MG63 (cell line): Measurements from ENCODE around the gene NR5A2. TPM values are rescaled to one million over a fixed set of nuclear protein-coding genes. Genes with fewer than 3 reads are reported as not detected.

Experiments
- DNase-seq: peaks from one replicate; pipeline ENCODE4 v3.0.0-alpha.2; 2020
- H3K27me3 ChIP-seq: fragments of 250-450 bp; sonication (Bioruptor Pico); 2 replicates; pipeline ENCODE4 v1.5.1; 2020; ENCODE audit warnings: mild to moderate bottlenecking, moderate library complexity
- H3K36me3 ChIP-seq: fragments of 250-450 bp; sonication (Bioruptor Pico); 2 replicates; pipeline ENCODE4 v1.5.1; 2020; ENCODE audit warnings: mild to moderate bottlenecking, moderate library complexity
- H3K4me3 ChIP-seq: fragments of 250-450 bp; sonication (Bioruptor Pico); 2 replicates; pipeline ENCODE4 v1.5.1; 2020; ENCODE audit warnings: mild to moderate bottlenecking, moderate library complexity
- H3K9me3 ChIP-seq: fragments of 250-450 bp; sonication (Bioruptor Pico); 2 replicates; pipeline ENCODE4 v1.5.1; 2020; ENCODE audit warnings: mild to moderate bottlenecking, moderate library complexity
- total RNA-seq: library from RNA; depleted of rRNA; stranded (reverse); fragments of >200 nt; shearing (Covaris generic); gene quantifications from 2 replicates; pipeline ENCODE4 v1.2.3, GENCODE V29; 2014; ENCODE audit warnings: low replicate concordance

NR5A2 gene
- total RNA-seq, 1 experiment from 2014 or later, result not detected

- DNase-seq, result no peak
- no peaks in the 10 kb centered on the region for H3K36me3 ChIP-seq
- no peak overlapping the region for H3K4me3 ChIP-seq
- H3K27me3 ChIP-seq, result no peaks in the 10 kb centered on the region
- no peaks in the 10 kb centered on the region for H3K9me3 ChIP-seq
Observed at GRCh38 chr1:200082329-200082728, 54.8 kb downstream of the NR5A2 start.

- no peak for DNase-seq
- Histone ChIP-seq H3K4me3 (no peak overlapping the region), H3K27me3 (no peaks in the 10 kb centered on the region; the same call in 1 of the 2 replicates), H3K36me3 (no peaks in the 10 kb centered on the region), H3K9me3 (peaks cover 2% of the 10 kb centered on the region; the same call in 1 of the 2 replicates)
Observed at GRCh38 chr1:200090252-200091159, 63.0 kb downstream of the NR5A2 start.

- no peak for DNase-seq
- Histone ChIP-seq H3K27me3 (no peaks in the 10 kb centered on the region; the same call in 1 of the 2 replicates), H3K36me3 (no peaks in the 10 kb centered on the region), H3K9me3 (peaks cover 2% of the 10 kb centered on the region; the same call in 1 of the 2 replicates), H3K4me3 (no peak overlapping the region)
Observed at GRCh38 chr1:200095057-200095577, 67.6 kb downstream of the NR5A2 start.

GRCh38 chr1:200096774-200097173 lies 69.3 kb downstream of the NR5A2 start:
- DNase-seq, result no peak
- no peaks in the 10 kb centered on the region for H3K27me3 ChIP-seq
- no peak overlapping the region for H3K4me3 ChIP-seq
- no peaks in the 10 kb centered on the region for H3K9me3 ChIP-seq
- H3K36me3 ChIP-seq, result no peaks in the 10 kb centered on the region

GRCh38 chr1:200099040-200099439 lies 71.5 kb downstream of the NR5A2 start:
- Histone ChIP-seq H3K9me3 (no peaks in the 10 kb centered on the region), H3K36me3 (no peaks in the 10 kb centered on the region)
- DNase-seq, result peak; percentile 60

GRCh38 chr1:200103966-200104583 lies 76.6 kb downstream of the NR5A2 start:
- Histone ChIP-seq H3K4me3 (no peak overlapping the region), H3K9me3 (no peaks in the 10 kb centered on the region), H3K36me3 (no peaks in the 10 kb centered on the region), H3K27me3 (no peaks in the 10 kb centered on the region)
- no peak for DNase-seq

More at GRCh38 chr1:200099040-200099439, 71.5 kb downstream of the NR5A2 start:
- no peaks in the 10 kb centered on the region for H3K27me3 ChIP-seq
- H3K4me3 ChIP-seq, result no peak overlapping the region

- DNase-seq, result no peak
- H3K27me3 ChIP-seq, result no peaks in the 10 kb centered on the region
- H3K36me3 ChIP-seq, result no peaks in the 10 kb centered on the region
- no peaks in the 10 kb centered on the region for H3K9me3 ChIP-seq
- H3K4me3 ChIP-seq, result no peak overlapping the region
Observed at GRCh38 chr1:200107004-200107470, 79.5 kb downstream of the NR5A2 start.

- Histone ChIP-seq H3K9me3 (no peaks in the 10 kb centered on the region), H3K27me3 (no peaks in the 10 kb centered on the region), H3K36me3 (no peaks in the 10 kb centered on the region), H3K4me3 (no peak overlapping the region)
- DNase-seq, result no peak
Observed at GRCh38 chr1:200108659-200109058, 81.1 kb downstream of the NR5A2 start.

- H3K4me3 ChIP-seq, result no peak overlapping the region
- H3K27me3 ChIP-seq, result no peaks in the 10 kb centered on the region
- no peaks in the 10 kb centered on the region for H3K36me3 ChIP-seq
- no peaks in the 10 kb centered on the region for H3K9me3 ChIP-seq
- DNase-seq, result no peak
Observed at GRCh38 chr1:200112290-200112689, 84.8 kb downstream of the NR5A2 start.

GRCh38 chr1:200115532-200115931 lies 88.0 kb downstream of the NR5A2 start:
- H3K4me3 ChIP-seq, result no peak overlapping the region
- no peaks in the 10 kb centered on the region for H3K27me3 ChIP-seq
- no peaks in the 10 kb centered on the region for H3K9me3 ChIP-seq
- DNase-seq, result no peak
- H3K36me3 ChIP-seq, result no peaks in the 10 kb centered on the region

- Histone ChIP-seq H3K4me3 (no peak overlapping the region), H3K9me3 (no peaks in the 10 kb centered on the region), H3K27me3 (no peaks in the 10 kb centered on the region), H3K36me3 (no peaks in the 10 kb centered on the region)
- DNase-seq, result no peak
Observed at GRCh38 chr1:200116324-200116723, 88.8 kb downstream of the NR5A2 start.

- no peak for DNase-seq
- H3K27me3 ChIP-seq, result no peaks in the 10 kb centered on the region
- H3K36me3 ChIP-seq, result no peaks in the 10 kb centered on the region
- H3K4me3 ChIP-seq, result no peak overlapping the region
- H3K9me3 ChIP-seq, result no peaks in the 10 kb centered on the region
Observed at GRCh38 chr1:200118779-200119505, 91.4 kb downstream of the NR5A2 start.

- no peak for DNase-seq
- Histone ChIP-seq H3K4me3 (no peak overlapping the region), H3K27me3 (no peaks in the 10 kb centered on the region), H3K9me3 (no peaks in the 10 kb centered on the region), H3K36me3 (no peaks in the 10 kb centered on the region)
Observed at GRCh38 chr1:200121421-200121820, 93.9 kb downstream of the NR5A2 start.

GRCh38 chr1:200124309-200124708 lies 96.8 kb downstream of the NR5A2 start:
- Histone ChIP-seq H3K4me3 (no peak overlapping the region), H3K36me3 (no peaks in the 10 kb centered on the region), H3K27me3 (no peaks in the 10 kb centered on the region), H3K9me3 (no peaks in the 10 kb centered on the region)
- DNase-seq, result no peak

GRCh38 chr1:200128081-200128480 lies 100.6 kb downstream of the NR5A2 start:
- H3K27me3 ChIP-seq, result no peaks in the 10 kb centered on the region
- H3K4me3 ChIP-seq, result no peak overlapping the region
- DNase-seq, result no peak
- H3K9me3 ChIP-seq, result no peaks in the 10 kb centered on the region
- H3K36me3 ChIP-seq, result no peaks in the 10 kb centered on the region

GRCh38 chr1:200128944-200129879 lies 101.7 kb downstream of the NR5A2 start:
- Histone ChIP-seq H3K9me3 (no peaks in the 10 kb centered on the region), H3K4me3 (no peak overlapping the region), H3K27me3 (no peaks in the 10 kb centered on the region), H3K36me3 (no peaks in the 10 kb centered on the region)
- no peak for DNase-seq
